ENCODE measurements around the gene PPARA. TPM values are rescaled to one million over a fixed set of nuclear protein-coding genes. Genes with fewer than 3 reads are reported as not detected.

The PPARA gene
- polyA plus RNA-seq, 1 donor from 2014 or later, result 0.43 TPM

GRCh38 chr22:46119093-46119728, 31.1 kb upstream of the PPARA start:
- Histone ChIP-seq H2AFZ (ENCODE audit: low read depth, low read length) (no peak overlapping the region), H3K36me3 (ENCODE audit: insufficient read depth, low read length) (no peaks in the 10 kb centered on the region), H4K20me1 (ENCODE audit: insufficient read depth) (no peaks in the 10 kb centered on the region), H3K27me3 (ENCODE audit: insufficient read depth, low read depth, low read length) (no peaks in the 10 kb centered on the region), H3K4me3 (ENCODE audit: low read length) (no peak overlapping the region), H3K4me2 (ENCODE audit: low read length) (no peak overlapping the region), H3K9me2 (ENCODE audit: insufficient read depth, low read length) (no peaks in the 10 kb centered on the region), H3K79me2 (replicated peaks; ENCODE audit: insufficient read depth, low read length) (no peaks in the 10 kb centered on the region), H3K9me3 (ENCODE audit: low read length) (no peaks in the 10 kb centered on the region), H3K9ac (ENCODE audit: low read length) (no peak overlapping the region), H3K27ac (ENCODE audit: low read length) (no peak overlapping the region), H3F3A (ENCODE audit: insufficient read depth, low read length, poor library complexity, severe bottlenecking) (no peaks in the 10 kb centered on the region)
- TF ChIP-seq EZH2 (IDR thresholded peaks at IDR 0.05; ENCODE audit: borderline replicate concordance, insufficient read depth, low read length, poor library complexity, severe bottlenecking) (no peak), TAF1 (IDR thresholded peaks at IDR 0.05; ENCODE audit: low read depth) (no peak), MXI1 (conservative IDR thresholded peaks at IDR 0.05; ENCODE audit: poor library complexity, severe bottlenecking) (no peak), CTCF (IDR thresholded peaks at IDR 0.05; ENCODE audit: poor library complexity, severe bottlenecking) (no peak)

GRCh38 chr22:46119729-46120419, 30.5 kb upstream of the PPARA start:
- H3K4me3 ChIP-seq (ENCODE audit: low read length), result no peak overlapping the region
- no peaks in the 10 kb centered on the region for H3K9me3 ChIP-seq (ENCODE audit: low read length)
- no peaks in the 10 kb centered on the region for H3K9me2 ChIP-seq (ENCODE audit: insufficient read depth, low read length)
- no peak for TF ChIP-seq SMC3 (conservative IDR thresholded peaks at IDR 0.05; ENCODE audit: poor library complexity)
- no peak for TF ChIP-seq EZH2 (IDR thresholded peaks at IDR 0.05; ENCODE audit: borderline replicate concordance, insufficient read depth, low read length, poor library complexity, severe bottlenecking)
- TF ChIP-seq MXI1 (conservative IDR thresholded peaks at IDR 0.05; ENCODE audit: poor library complexity, severe bottlenecking), result no peak
- no peak for TF ChIP-seq REST (IDR thresholded peaks at IDR 0.05; ENCODE audit: borderline replicate concordance)
- no peak for TF ChIP-seq EP300 (conservative IDR thresholded peaks at IDR 0.05; ENCODE audit: poor library complexity, severe bottlenecking)
- no peak for TF ChIP-seq CTCF (IDR thresholded peaks at IDR 0.05; ENCODE audit: poor library complexity, severe bottlenecking)
- no peak for TF ChIP-seq TAF1 (IDR thresholded peaks at IDR 0.05; ENCODE audit: low read depth)
- no peak for TF ChIP-seq POLR2AphosphoS5 (IDR thresholded peaks at IDR 0.05)
- TF ChIP-seq RAD21 (conservative IDR thresholded peaks at IDR 0.05), result no peak
- no peak overlapping the region for H3K27ac ChIP-seq (ENCODE audit: low read length)
- no peak overlapping the region for H3K9ac ChIP-seq (ENCODE audit: low read length)
- H4K20me1 ChIP-seq (ENCODE audit: insufficient read depth), result no peaks in the 10 kb centered on the region
- no peaks in the 10 kb centered on the region for H3F3A ChIP-seq (ENCODE audit: insufficient read depth, low read length, poor library complexity, severe bottlenecking)
- no peak overlapping the region for H2AFZ ChIP-seq (ENCODE audit: low read depth, low read length)
- H3K4me2 ChIP-seq (ENCODE audit: low read length), result no peak overlapping the region
- no peaks in the 10 kb centered on the region for H3K36me3 ChIP-seq (ENCODE audit: insufficient read depth, low read length)
- H3K27me3 ChIP-seq (ENCODE audit: insufficient read depth, low read depth, low read length), result no peaks in the 10 kb centered on the region
- no peaks in the 10 kb centered on the region for H3K79me2 ChIP-seq (replicated peaks; ENCODE audit: insufficient read depth, low read length)
